Lower leg skin (tissue), 4 donors: ENCODE data around the gene SUPT4H1. TPM values are rescaled to one million over a fixed set of nuclear protein-coding genes. Genes with fewer than 3 reads are reported as not detected.

Experiments
- DNase-seq, 2 donors: peaks; one replicate each; pipeline ENCODE4 v3.0.0-alpha.2; 2019; ENCODE audit warnings: low spot score in 2 of 2
- H3K4me3 ChIP-seq: fragments of 200-600 bp; sonication (generic); 2 replicates; pipeline ENCODE4 v1.5.1; 2017; ENCODE audit warnings: mild to moderate bottlenecking, low read depth; ENCODE audit not compliant: poor library complexity, severe bottlenecking
- POLR2A ChIP-seq, 2 donors: fragments of 450-650 bp; IDR thresholded peaks; one replicate each; pipeline ENCODE4 v1.6.1; 2016 to 2017; ENCODE audit warnings: antibody characterized with exemption in 2 of 2, mild to moderate bottlenecking in 1 of 2, moderate library complexity in 1 of 2
- WGBS, 2 donors: methylation state at CpG; one replicate each; pipeline ENCODE4 v1.1.5; 2018; 5-methylcytosine and 5-hydroxymethylcytosine counted together
- intact Hi-C: fragments of 100-400 bp; cut with DNase I; formaldehyde crosslinking; loops from one replicate; pipeline ENCODE4 v1.15.0; 2023; ENCODE audit warnings: low total_unique reads
- total RNA-seq, 4 donors: library from RNA; depleted of rRNA; stranded (reverse); fragments of >200 nt; gene quantifications; one replicate each; pipeline ENCODE4 v1.1.0, GENCODE V29; 2016
- TF ChIP-seq, protein P1 (sequence below), 3 donors: fragments of 450-650 bp; IDR thresholded peaks; one replicate each; pipeline ENCODE4 v1.5.1; 2016; ENCODE audit warnings: antibody characterized with exemption in 3 of 3, mild to moderate bottlenecking in 3 of 3, moderate library complexity in 2 of 3

The SUPT4H1 gene
- total RNA-seq, 4 donors from 2014 or later = 49.5 to 89.7 (median 57.5) TPM

DNA sequence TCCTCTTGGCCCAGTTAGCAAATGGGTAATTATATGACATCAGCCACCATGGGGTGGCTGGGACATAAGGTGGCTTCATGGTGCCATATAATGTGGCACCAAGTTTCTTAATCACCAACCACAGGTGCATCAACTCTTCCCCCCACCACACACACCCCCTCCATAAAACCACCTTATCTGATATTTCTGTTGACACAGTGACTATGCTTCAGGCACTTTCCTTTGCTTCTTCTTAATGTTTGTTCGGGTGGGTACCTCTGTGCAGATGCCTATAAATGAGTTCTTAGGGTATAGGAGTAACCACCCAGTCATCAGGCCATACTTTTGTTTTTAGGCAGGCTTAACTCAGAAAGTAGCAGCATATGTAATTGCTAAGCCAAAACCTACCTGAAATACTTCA is 35.8 kb upstream of the SUPT4H1 start:
- no peak for DNase-seq
- no peak overlapping the region for H3K4me3 ChIP-seq
- intact Hi-C loops = no loop called here
- WGBS, 2 donors = 45 to 65% methylated on average over 1 of the region's 1 CpG
- TF ChIP-seq, protein P1, sequence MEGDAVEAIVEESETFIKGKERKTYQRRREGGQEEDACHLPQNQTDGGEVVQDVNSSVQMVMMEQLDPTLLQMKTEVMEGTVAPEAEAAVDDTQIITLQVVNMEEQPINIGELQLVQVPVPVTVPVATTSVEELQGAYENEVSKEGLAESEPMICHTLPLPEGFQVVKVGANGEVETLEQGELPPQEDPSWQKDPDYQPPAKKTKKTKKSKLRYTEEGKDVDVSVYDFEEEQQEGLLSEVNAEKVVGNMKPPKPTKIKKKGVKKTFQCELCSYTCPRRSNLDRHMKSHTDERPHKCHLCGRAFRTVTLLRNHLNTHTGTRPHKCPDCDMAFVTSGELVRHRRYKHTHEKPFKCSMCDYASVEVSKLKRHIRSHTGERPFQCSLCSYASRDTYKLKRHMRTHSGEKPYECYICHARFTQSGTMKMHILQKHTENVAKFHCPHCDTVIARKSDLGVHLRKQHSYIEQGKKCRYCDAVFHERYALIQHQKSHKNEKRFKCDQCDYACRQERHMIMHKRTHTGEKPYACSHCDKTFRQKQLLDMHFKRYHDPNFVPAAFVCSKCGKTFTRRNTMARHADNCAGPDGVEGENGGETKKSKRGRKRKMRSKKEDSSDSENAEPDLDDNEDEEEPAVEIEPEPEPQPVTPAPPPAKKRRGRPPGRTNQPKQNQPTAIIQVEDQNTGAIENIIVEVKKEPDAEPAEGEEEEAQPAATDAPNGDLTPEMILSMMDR (IDR thresholded peaks at IDR 0.05) = no peak
- TF ChIP-seq POLR2A (IDR thresholded peaks at IDR 0.05) = no peak

DNA sequence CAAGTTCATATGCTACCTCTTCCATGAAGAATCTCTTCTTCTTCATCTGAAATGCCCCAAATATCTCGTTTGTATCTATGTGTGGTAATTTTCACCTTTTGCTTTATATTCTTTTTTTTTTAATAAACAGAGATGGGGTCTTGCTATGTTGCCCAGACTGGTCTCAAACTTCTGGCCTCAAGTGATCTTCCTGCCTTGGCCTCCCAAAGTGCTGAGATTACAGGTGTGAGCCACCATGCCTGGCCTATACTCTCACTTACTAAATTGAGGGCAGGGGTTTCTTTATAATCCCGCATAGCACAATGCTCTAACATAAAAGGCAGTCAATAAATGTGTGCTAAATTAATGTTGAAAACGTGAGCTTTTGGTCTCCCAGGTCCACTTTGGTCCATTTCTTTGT is 34.7 kb upstream of the SUPT4H1 start:
- TF ChIP-seq, protein P1 (IDR thresholded peaks at IDR 0.05) = no peak
- TF ChIP-seq POLR2A (IDR thresholded peaks at IDR 0.05) = no peak
- H3K4me3 ChIP-seq = no peak overlapping the region
- 85 to 87% methylated on average over 3 of the region's 3 CpGs for WGBS, 2 donors
- intact Hi-C loops = no loop called here
- DNase-seq = no peak

DNA sequence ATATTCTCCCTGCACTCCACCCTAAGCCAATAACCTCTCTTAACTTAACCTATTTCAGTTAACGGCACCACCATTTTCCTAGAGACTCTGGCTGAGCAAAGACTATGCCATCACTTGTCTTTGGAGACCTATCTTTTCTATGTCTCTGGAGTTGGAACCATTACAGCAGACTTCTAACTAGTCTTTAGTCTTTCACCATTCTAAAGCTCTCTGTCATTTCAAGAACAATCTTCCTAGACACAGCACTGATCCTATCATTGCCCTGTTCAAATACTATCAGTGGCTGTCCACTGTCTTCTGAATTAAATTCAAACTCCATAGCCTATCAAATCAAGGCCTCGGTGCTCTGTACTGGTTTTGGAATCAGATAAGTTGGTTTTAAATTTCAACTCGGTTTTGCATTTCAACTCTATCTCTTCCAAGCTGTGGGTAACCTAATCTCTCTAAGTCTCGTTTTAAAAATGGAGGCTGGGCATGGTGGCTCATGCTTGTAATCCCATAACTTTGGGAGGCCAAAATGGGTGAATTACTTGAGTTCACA is 33.4 kb upstream of the SUPT4H1 start:
- intact Hi-C loops = no loop called here
- DNase-seq = no peak
- H3K4me3 ChIP-seq = no peak overlapping the region
- no peak for TF ChIP-seq POLR2A (IDR thresholded peaks at IDR 0.05)
- TF ChIP-seq, protein P1 (IDR thresholded peaks at IDR 0.05) = no peak
- WGBS, 2 donors = 76 to 87% methylated on average over 4 of the region's 4 CpGs

- no peak for DNase-seq
- H3K4me3 ChIP-seq = no peak overlapping the region
- no peak for TF ChIP-seq POLR2A (IDR thresholded peaks at IDR 0.05)
- TF ChIP-seq, protein P1 (IDR thresholded peaks at IDR 0.05) = no peak
- intact Hi-C loops = no loop called here
- WGBS, 2 donors = 57 to 76% methylated on average over 3 of the region's 3 CpGs
These were observed 32.9 kb upstream of the SUPT4H1 start for GRCh38 chr17:58384897-58385296.

- DNase-seq = no peak
- TF ChIP-seq, protein P1 (IDR thresholded peaks at IDR 0.05) = no peak
- no peak for TF ChIP-seq POLR2A (IDR thresholded peaks at IDR 0.05)
- no peak overlapping the region for H3K4me3 ChIP-seq
- 66 to 69% methylated on average over 4 of the region's 4 CpGs for WGBS, 2 donors
- intact Hi-C loops = no loop called here
These were observed 32.0 kb upstream of the SUPT4H1 start for GRCh38 chr17:58383892-58384462.

GRCh38 chr17:58382872-58383242 is 30.9 kb upstream of the SUPT4H1 start:
- no peak overlapping the region for H3K4me3 ChIP-seq
- TF ChIP-seq, protein P1 (IDR thresholded peaks at IDR 0.05) = no peak
- no peak for TF ChIP-seq POLR2A (IDR thresholded peaks at IDR 0.05)
- DNase-seq = no peak
- 81 to 100% methylated on average over 1 of the region's 1 CpG for WGBS, 2 donors
- intact Hi-C loops = no loop called here
